UCSD-AML1 (cell line): Measurements from ENCODE around the gene SLX4.

ENCODE experiments used
- DNase-seq: peaks from one replicate; lab custom pipeline; 2025; ENCODE audit not compliant: unreplicated experiment; lab: John Stamatoyannopoulos, UW

SLX4 gene

GRCh38 chr16:3583303-3584038, 27.9 kb downstream of the SLX4 start:
- DNase-seq: no peak

GRCh38 chr16:3582276-3583165, 28.9 kb downstream of the SLX4 start:
- DNase-seq: no peak

- no peak for DNase-seq
Measured at GRCh38 chr16:3581392-3581791, 30.0 kb downstream of the SLX4 start.

- no peak for DNase-seq
Measured at GRCh38 chr16:3580686-3581085, 30.7 kb downstream of the SLX4 start.

- peak; percentile 71 for DNase-seq
Measured at GRCh38 chr16:3580251-3580651, 31.2 kb downstream of the SLX4 start.

GRCh38 chr16:3579776-3580175, 31.6 kb downstream of the SLX4 start:
- DNase-seq: no peak

- DNase-seq: peak; percentile 81
Measured at GRCh38 chr16:3578610-3579551, 32.5 kb downstream of the SLX4 start.

- DNase-seq: no peak
Measured at GRCh38 chr16:3578121-3578520, 33.3 kb downstream of the SLX4 start.

GRCh38 chr16:3577302-3577752, 34.1 kb downstream of the SLX4 start, which contains the start of gene NLRC3:
NLRC3 (minus strand) TSS chr16:3577403; CDS start chr16:3565036, 12,367 bp downstream.
- DNase-seq: peak; percentile 60

GRCh38 chr16:3576211-3576610, 35.2 kb downstream of the SLX4 start:
- DNase-seq: no peak

GRCh38 chr16:3575491-3575890, 35.9 kb downstream of the SLX4 start:
- DNase-seq: no peak

- no peak for DNase-seq
Measured at GRCh38 chr16:3574195-3574594, 37.2 kb downstream of the SLX4 start.

- no peak for DNase-seq
Measured at GRCh38 chr16:3573146-3573815, 38.1 kb downstream of the SLX4 start.

GRCh38 chr16:3570420-3571062, 40.9 kb downstream of the SLX4 start:
- no peak for DNase-seq

GRCh38 chr16:3569851-3570250, 41.6 kb downstream of the SLX4 start:
- no peak for DNase-seq

- DNase-seq: no peak
Measured at GRCh38 chr16:3566990-3567389, 44.4 kb downstream of the SLX4 start.

GRCh38 chr16:3564889-3565141, 46.6 kb downstream of the SLX4 start:
- no peak for DNase-seq

- DNase-seq: no peak
Measured at GRCh38 chr16:3564130-3564888, 47.1 kb downstream of the SLX4 start.

- DNase-seq: no peak
Measured at GRCh38 chr16:3562914-3563480, 48.4 kb downstream of the SLX4 start.
